Left lung (tissue), 10 donors: ENCODE data around the gene GRB10. TPM values are rescaled to one million over a fixed set of nuclear protein-coding genes. Genes with fewer than 3 reads are reported as not detected.
A peak's percentile ranks its signal among the peaks of the same experiment; 100 is the strongest.

Experiments used
- ATAC-seq: fragments of 200-7000 bp; cut with Tn5 transposase; one replicate; pipeline ENCODE4 v1.9.1; 2020; ENCODE audit warnings: moderate library complexity
- DNase-seq, 4 donors: peaks; one replicate each; pipeline ENCODE4 v3.0.0-alpha.2; 2013 to 2020
- H3K27ac ChIP-seq, 2 donors: fragments of 200-600 bp; sonication (generic) in 1 of 2; one replicate each; pipeline versions ENCODE4 v1.5.0 to v1.8.0; 2020 to 2021
- H3K27me3 ChIP-seq, 2 donors: fragments of 200-600 bp; sonication (generic) in 1 of 2; one replicate each; pipeline versions ENCODE4 v1.5.0 to v1.8.0; 2020 to 2021
- H3K36me3 ChIP-seq, 2 donors: fragments of 200-600 bp; sonication (generic) in 1 of 2; one replicate each; pipeline versions ENCODE4 v1.5.0 to v1.8.0; 2020 to 2021
- H3K4me1 ChIP-seq, 2 donors: fragments of 200-600 bp; one replicate each; pipeline ENCODE4 v1.8.0; 2021
- H3K4me3 ChIP-seq, 2 donors: fragments of 200-600 bp; sonication (generic) in 1 of 2; one replicate each; pipeline versions ENCODE4 v1.5.0 to v1.8.0; 2020 to 2021; ENCODE audit warnings: mild to moderate bottlenecking in 1 of 2
- H3K9me3 ChIP-seq, 2 donors: fragments of 200-600 bp; sonication (generic) in 1 of 2; one replicate each; pipeline versions ENCODE4 v1.5.0 to v1.8.0; 2020 to 2021
- intact Hi-C, 2 donors: fragments of 100-400 bp; cut with DNase I; formaldehyde crosslinking; loops; one replicate each; pipeline versions ENCODE4 v1.11.2 to v1.14.2; 2022
- polyA plus RNA-seq, 6 donors: library from polyadenylated mRNA; unstranded; fragments of 120-200 nt; gene quantifications; one replicate each; pipeline ENCODE4 v1.2.1, GENCODE V29; 2013; ENCODE audit not compliant: insufficient read length in 6 of 6
- total RNA-seq, 2 donors: library from RNA; stranded (reverse); fragmentation: NEBNext Ultra II Directional; extraction: Animal tissue kit (Norgen Biotek cat#: 25700); gene quantifications; one replicate each; pipeline ENCODE4 v1.2.1, GENCODE V29; 2021
- TF ChIP-seq, protein P1 (sequence below), 2 donors: fragments of 200-600 bp; sonication (generic) in 1 of 2; IDR thresholded peaks; one replicate each; pipeline versions ENCODE4 v1.5.0 to v1.8.0; 2021; ENCODE audit warnings: antibody characterized with exemption in 2 of 2
- donor health status: DM: no; HTN: yes; CAD: no.
- donor health status: DM: no; HTN: no; CAD: no.

The GRB10 gene
- total and polyA plus RNA-seq, 8 donors: 38.8 to 58.3 (median 45.0) TPM

GRCh38 chr7:50565559-50565916 lies 217.2 kb downstream of the GRB10 start:
- intact Hi-C loops: no loop called here
- no peaks in the 10 kb centered on the region for H3K36me3 ChIP-seq
- ATAC-seq (peak; percentile 43), DNase-seq (no peak)
- no peaks in the 10 kb centered on the region for H3K4me1 ChIP-seq
- no peaks in the 10 kb centered on the region for H3K27me3 ChIP-seq
- no peak overlapping the region for H3K4me3 ChIP-seq
- TF ChIP-seq, protein P1, sequence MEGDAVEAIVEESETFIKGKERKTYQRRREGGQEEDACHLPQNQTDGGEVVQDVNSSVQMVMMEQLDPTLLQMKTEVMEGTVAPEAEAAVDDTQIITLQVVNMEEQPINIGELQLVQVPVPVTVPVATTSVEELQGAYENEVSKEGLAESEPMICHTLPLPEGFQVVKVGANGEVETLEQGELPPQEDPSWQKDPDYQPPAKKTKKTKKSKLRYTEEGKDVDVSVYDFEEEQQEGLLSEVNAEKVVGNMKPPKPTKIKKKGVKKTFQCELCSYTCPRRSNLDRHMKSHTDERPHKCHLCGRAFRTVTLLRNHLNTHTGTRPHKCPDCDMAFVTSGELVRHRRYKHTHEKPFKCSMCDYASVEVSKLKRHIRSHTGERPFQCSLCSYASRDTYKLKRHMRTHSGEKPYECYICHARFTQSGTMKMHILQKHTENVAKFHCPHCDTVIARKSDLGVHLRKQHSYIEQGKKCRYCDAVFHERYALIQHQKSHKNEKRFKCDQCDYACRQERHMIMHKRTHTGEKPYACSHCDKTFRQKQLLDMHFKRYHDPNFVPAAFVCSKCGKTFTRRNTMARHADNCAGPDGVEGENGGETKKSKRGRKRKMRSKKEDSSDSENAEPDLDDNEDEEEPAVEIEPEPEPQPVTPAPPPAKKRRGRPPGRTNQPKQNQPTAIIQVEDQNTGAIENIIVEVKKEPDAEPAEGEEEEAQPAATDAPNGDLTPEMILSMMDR (IDR thresholded peaks at IDR 0.05): no peak
- no peak overlapping the region for H3K27ac ChIP-seq
- peaks cover 0 to 3% of the 10 kb centered on the region in 2 donors for H3K9me3 ChIP-seq

DNA sequence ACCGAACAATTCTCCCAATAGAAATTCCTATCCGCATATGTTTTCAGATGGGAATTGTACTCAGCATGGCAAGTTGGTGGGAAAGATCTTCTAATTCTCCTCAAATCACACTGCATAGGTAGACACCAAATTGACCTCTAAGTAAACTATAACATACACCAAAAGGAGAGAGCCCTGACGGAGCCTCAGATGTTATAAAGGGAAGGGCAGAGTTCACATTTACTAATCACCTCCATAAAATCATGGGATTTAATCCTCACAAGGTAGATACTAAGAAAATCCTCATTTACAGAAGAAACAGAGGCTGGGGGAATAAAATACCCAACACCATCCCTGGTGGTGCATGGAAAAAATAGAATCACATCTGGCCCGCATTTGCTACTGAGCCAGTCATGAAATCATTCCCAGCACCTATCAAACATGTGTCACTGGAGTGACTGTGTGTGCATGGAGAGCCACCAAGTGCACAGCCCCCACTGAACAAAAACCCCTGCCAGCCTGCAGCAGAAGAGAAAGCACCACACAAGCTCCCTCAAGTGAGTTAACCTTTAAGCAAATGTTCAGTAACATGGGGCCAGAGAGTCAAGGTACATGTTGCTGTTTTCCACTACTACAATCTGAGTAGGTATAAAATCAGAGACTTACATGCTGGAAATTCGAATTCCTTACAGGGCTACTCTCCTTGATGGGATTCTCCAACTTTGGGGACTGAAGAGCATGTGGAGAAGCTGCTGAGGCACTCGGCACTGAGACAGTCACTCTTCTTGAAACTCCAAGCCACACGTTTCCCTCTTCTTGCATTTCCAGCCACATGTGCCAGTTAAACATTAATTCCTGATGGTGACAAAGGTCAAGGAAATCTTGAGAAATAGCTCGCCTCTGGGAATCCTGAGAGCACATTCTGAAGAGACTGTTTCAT lies 217.8 kb downstream of the GRB10 start, which contains the start of gene DDC:
DDC (minus strand) TSS at position 766 of the 919 bp plus-strand sequence. CDS start 21,320 bp downstream, outside the sequence.
- intact Hi-C loops: no loop called here
- no peak for DNase-seq
- TF ChIP-seq, protein P1 (IDR thresholded peaks at IDR 0.05): no peak

DNA sequence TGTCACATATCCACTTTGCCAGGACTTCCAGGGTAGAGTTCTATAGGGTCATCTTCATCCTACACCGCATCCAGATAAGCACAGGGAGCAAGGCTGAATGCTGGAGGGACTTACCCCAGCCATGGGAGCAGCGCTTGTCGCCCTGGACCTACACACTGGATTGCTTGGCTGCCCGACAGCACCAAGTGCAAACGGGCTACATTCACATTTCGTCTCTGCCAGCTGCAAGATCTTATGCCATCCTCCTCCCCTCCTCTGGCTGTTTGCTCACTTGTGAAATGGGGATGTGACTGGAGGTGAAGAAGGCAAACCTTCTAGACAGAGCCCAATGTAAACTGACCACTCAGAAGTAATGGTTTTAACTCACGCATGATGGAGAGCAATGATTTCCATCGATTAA lies 218.5 kb downstream of the GRB10 start:
- Histone ChIP-seq H3K27ac (no peak overlapping the region), H3K9me3 (no peaks in the 10 kb centered on the region), H3K4me3 (no peak overlapping the region), H3K27me3 (no peaks in the 10 kb centered on the region), H3K4me1 (no peaks in the 10 kb centered on the region), H3K36me3 (no peaks in the 10 kb centered on the region)
- intact Hi-C loops: no loop called here
- no peak for DNase-seq
- TF ChIP-seq, protein P1 (IDR thresholded peaks at IDR 0.05): no peak
- ATAC-seq: no peak

More for the DNA sequence above, 217.8 kb downstream of the GRB10 start, which contains the start of gene DDC:
- ATAC-seq: peak; percentile 74
- Histone ChIP-seq H3K4me1 (no peaks in the 10 kb centered on the region), H3K9me3 (no peaks in the 10 kb centered on the region), H3K4me3 (no peak within 1 kb of the TSS), H3K36me3 (no peaks in the 10 kb centered on the region), H3K27ac (no peak within 1 kb of the TSS), H3K27me3 (no peaks in the 10 kb centered on the region)

- TF ChIP-seq, protein P1 (IDR thresholded peaks at IDR 0.05): no peak
- no peak overlapping the region for H3K4me3 ChIP-seq
- ATAC-seq (no peak), DNase-seq (no peak)
- no peaks in the 10 kb centered on the region for H3K9me3 ChIP-seq
- no peaks in the 10 kb centered on the region for H3K36me3 ChIP-seq
- H3K4me1 ChIP-seq: no peaks in the 10 kb centered on the region
- intact Hi-C loops: no loop called here
- no peak overlapping the region for H3K27ac ChIP-seq
- H3K27me3 ChIP-seq: peaks cover 0 to 4% of the 10 kb centered on the region in 2 donors
Observed at GRCh38 chr7:50562136-50562535, 220.6 kb downstream of the GRB10 start.

GRCh38 chr7:50560865-50561351 lies 221.8 kb downstream of the GRB10 start:
- TF ChIP-seq, protein P1 (IDR thresholded peaks at IDR 0.05): no peak
- intact Hi-C loops: no loop called here
- H3K9me3 ChIP-seq: no peaks in the 10 kb centered on the region

More at GRCh38 chr7:50560865-50561351, 221.8 kb downstream of the GRB10 start:
- DNase-seq (no peak), ATAC-seq (no peak)
- H3K27me3 ChIP-seq: peaks cover 0 to 4% of the 10 kb centered on the region in 2 donors
- H3K4me1 ChIP-seq: no peaks in the 10 kb centered on the region
- no peaks in the 10 kb centered on the region for H3K36me3 ChIP-seq
- H3K27ac ChIP-seq: no peak overlapping the region
- H3K4me3 ChIP-seq: no peak overlapping the region
